Measurements from ENCODE around the gene UBE2M. TPM values are rescaled to one million over a fixed set of nuclear protein-coding genes. Genes with fewer than 3 reads are reported as not detected.

UBE2M gene
- total and polyA plus RNA-seq, 8 donors, result 22.0 to 33.0 (median 25.3) TPM

- no peak for FAIRE-seq
- peaks cover 0 to 8% (median 0%) of the 10 kb centered on the region in 3 donors for H3K36me3 ChIP-seq
- no peak for DNase-seq
- 2 to 5% methylated on average over 7 of the region's 7 CpGs for WGBS, 2 donors
- peak overlapping the region; percentile 55 to 94 (median 84) for H3K4me3 ChIP-seq
- no peak for ATAC-seq
- peak overlapping the region; percentile 86 to 93 (median 90) for H3K27ac ChIP-seq
- peaks cover 6 to 14% (median 13%) of the 10 kb centered on the region in 3 donors for H3K4me1 ChIP-seq
- H3K9me3 ChIP-seq, result no peaks in the 10 kb centered on the region
- intact Hi-C loops (cut with DNase I), result no loop called here
- no peaks in the 10 kb centered on the region for H3K27me3 ChIP-seq
- no peak for TF ChIP-seq CTCF (IDR thresholded peaks at IDR 0.05)
These were observed 38.2 kb downstream of the UBE2M start for GRCh38 chr19:58520257-58520599.

- intact Hi-C loops (cut with DNase I), result no loop called here
- peaks cover 6 to 14% (median 13%) of the 10 kb centered on the region in 3 donors for H3K4me1 ChIP-seq
- DNase-seq (peak; percentile 90 to 97 (median 94)), FAIRE-seq (no peak), ATAC-seq (peak; percentile 87 to 92 (median 88))
- 1% methylated on average over 87 of the region's 87 CpGs for WGBS, 2 donors
- no peaks in the 10 kb centered on the region for H3K27me3 ChIP-seq
- H3K36me3 ChIP-seq, result peaks cover 0 to 8% (median 0%) of the 10 kb centered on the region in 3 donors
- H3K9me3 ChIP-seq, result no peaks in the 10 kb centered on the region
- peak in 3 of 4 donors; percentile 34 to 44 (median 40) for TF ChIP-seq CTCF (IDR thresholded peaks at IDR 0.05)
- H3K4me3 ChIP-seq, result peak within 1 kb of the TSS; percentile 55 to 94 (median 84)
- peak within 1 kb of the TSS; percentile 86 to 93 (median 90) for H3K27ac ChIP-seq
These were observed 38.8 kb downstream of the UBE2M start, which contains the start of gene ZBTB45 for GRCh38 chr19:58519355-58520256. TSS of gene ZBTB45 (minus strand) at chr19:58519810. CDS start at chr19:58517673, 2,137 bp downstream.

GRCh38 chr19:58519087-58519354 lies 39.4 kb downstream of the UBE2M start:
- peak overlapping the region; percentile 55 to 94 (median 84) for H3K4me3 ChIP-seq
- TF ChIP-seq CTCF (IDR thresholded peaks at IDR 0.05), result peak in 3 of 4 donors; percentile 29 to 35 (median 32)
- peaks cover 0 to 8% (median 0%) of the 10 kb centered on the region in 3 donors for H3K36me3 ChIP-seq
- H3K27me3 ChIP-seq, result no peaks in the 10 kb centered on the region
- peak overlapping the region; percentile 86 to 93 (median 90) for H3K27ac ChIP-seq
- FAIRE-seq (no peak), DNase-seq (peak in 5 of 6 donors; percentile 53 to 76 (median 58)), ATAC-seq (peak; percentile 49 to 73 (median 64))
- intact Hi-C loops (cut with DNase I), result no loop called here
- peaks cover 6 to 14% (median 13%) of the 10 kb centered on the region in 3 donors for H3K4me1 ChIP-seq
- H3K9me3 ChIP-seq, result no peaks in the 10 kb centered on the region
- WGBS, 2 donors, result 0% methylated on average over 14 of the region's 14 CpGs

- Histone ChIP-seq H3K27me3 (no peaks in the 10 kb centered on the region), H3K4me3 (peak overlapping the region; percentile 55 to 94 (median 84)), H3K36me3 (peaks cover 0 to 8% (median 0%) of the 10 kb centered on the region in 3 donors), H3K27ac (peak overlapping the region; percentile 86 to 93 (median 90)), H3K9me3 (no peaks in the 10 kb centered on the region), H3K4me1 (peaks cover 6 to 14% (median 13%) of the 10 kb centered on the region in 3 donors)
- intact Hi-C loops (cut with DNase I), result no loop called here
- TF ChIP-seq CTCF (IDR thresholded peaks at IDR 0.05), result peak in 1 of 4 donors; percentile 16
- peak in 3 of 6 donors; percentile 10 to 67 (median 27) for DNase-seq
- ATAC-seq, result no peak
- WGBS, 2 donors, result 7 to 8% methylated on average over 22 of the region's 22 CpGs
- no peak for FAIRE-seq
These were observed 39.9 kb downstream of the UBE2M start for GRCh38 chr19:58518256-58519086.
